Activated naive CD8-positive, alpha-beta T cell treated with anti-CD3 and anti-CD28 coated beads, Interleukin-2, amount 10 ng/mL, durations not matched to agents 7 days and 5 days (primary cell): ENCODE data around the gene FAM168B. TPM values are rescaled to one million over a fixed set of nuclear protein-coding genes. Genes with fewer than 3 reads are reported as not detected.

Experiments used
- ATAC-seq: fragments of 150-1000 bp; cut with Tn5 transposase; one replicate; pipeline ENCODE4 v1.10.0; 2021; ENCODE audit warnings: low read depth, moderate library complexity
- POLR2A ChIA-PET: fragments of 350-600 bp; sonication (Branson Sonifier 250); formaldehyde crosslinking; loops from one replicate; lab custom pipeline; 2021; ENCODE audit warnings: antibody characterized with exemption; lab: Charles Lee
- DNase-seq: peaks from one replicate; pipeline ENCODE4 v3.0.0; 2021
- H3K27ac Mint-ChIP-seq: one replicate; pipeline ENCODE4 v1.8.0; 2022; ENCODE audit warnings: mild to moderate bottlenecking, mixed read lengths
- H3K27me3 Mint-ChIP-seq: one replicate; pipeline ENCODE4 v1.8.0; 2022; ENCODE audit warnings: mild to moderate bottlenecking, moderate library complexity, mixed read lengths
- H3K36me3 Mint-ChIP-seq: one replicate; pipeline ENCODE4 v1.8.0; 2021; ENCODE audit warnings: mild to moderate bottlenecking, mixed read lengths
- H3K4me1 Mint-ChIP-seq: one replicate; pipeline ENCODE4 v1.8.0; 2021; ENCODE audit warnings: mixed read lengths
- H3K4me3 Mint-ChIP-seq: one replicate; pipeline ENCODE4 v1.8.0; 2022; ENCODE audit warnings: mild to moderate bottlenecking, moderate library complexity, mixed read lengths
- H3K9me3 Mint-ChIP-seq: one replicate; pipeline ENCODE4 v1.8.0; 2021; ENCODE audit warnings: mixed read lengths
- total RNA-seq, 2 experiments: library from RNA; stranded (reverse); gene quantifications; one replicate each; pipeline ENCODE4 v1.2.3, GENCODE V29; 2021

FAM168B gene
- total RNA-seq, 2 experiments from 2014 or later = 63.0 to 67.9 TPM

DNA sequence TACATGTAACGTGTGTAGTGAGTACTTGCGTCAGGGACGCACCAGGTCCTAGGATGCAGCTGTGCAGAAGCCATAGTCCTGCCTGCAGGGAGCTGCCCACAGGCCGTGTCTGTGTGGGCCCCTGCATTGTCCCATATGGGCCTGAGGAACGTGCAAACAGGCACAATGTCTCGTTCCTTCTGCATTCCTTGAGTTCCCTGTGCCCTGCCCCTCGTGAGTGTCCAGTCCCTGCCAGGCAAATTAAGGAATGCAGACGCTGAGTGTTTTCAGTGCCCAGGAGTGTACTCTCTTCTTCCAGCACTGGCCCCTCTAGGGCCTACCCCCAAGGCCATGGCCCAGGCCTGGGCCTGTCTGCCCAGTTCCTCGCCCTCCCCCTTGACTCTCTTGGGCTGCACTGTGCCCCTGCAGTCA is 61.8 kb downstream of the FAM168B start:
- POLR2A ChIA-PET = interaction anchor here (1.5 kb wide), 1 partner anchor 10 kb away, joined by 6 read pairs; no protein-coding TSS in a partner anchor
- Mint-ChIP-seq H3K9me3 (peaks cover 8% of the 10 kb centered on the region), H3K36me3 (no peaks in the 10 kb centered on the region), H3K4me3 (no peak overlapping the region), H3K4me1 (peaks cover 1% of the 10 kb centered on the region), H3K27me3 (peaks cover 46% of the 10 kb centered on the region), H3K27ac (no peak overlapping the region)
- DNase-seq = no peak
- ATAC-seq = no peak

DNA sequence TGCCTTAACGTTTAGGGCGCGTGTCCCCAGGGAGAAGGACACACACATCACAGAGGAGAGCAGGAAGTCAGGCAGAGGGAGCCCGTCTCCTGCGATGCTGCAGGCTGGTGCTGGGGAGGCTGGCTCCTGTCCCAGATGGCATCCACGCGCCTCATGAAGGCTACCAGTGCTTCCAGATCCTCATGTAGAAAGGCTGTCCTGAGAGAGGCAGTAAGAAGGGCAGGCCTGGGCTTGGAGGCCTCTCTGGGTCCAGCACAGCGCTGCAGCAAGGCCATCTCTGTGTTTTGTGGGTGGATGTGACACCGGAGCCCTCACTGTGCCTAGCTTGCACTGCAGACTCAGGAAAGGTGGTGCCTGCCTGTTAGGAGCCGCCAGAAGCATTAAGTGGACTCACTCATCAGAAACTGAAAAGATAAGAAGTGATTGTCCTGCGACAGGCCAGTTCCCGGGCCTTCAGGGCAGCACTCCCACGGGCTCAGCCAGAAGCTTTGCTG is 62.7 kb downstream of the FAM168B start:
- POLR2A ChIA-PET = no interaction called here
- Mint-ChIP-seq H3K36me3 (peaks cover under 1% of the 10 kb centered on the region), H3K4me3 (no peak overlapping the region), H3K9me3 (peaks cover 8% of the 10 kb centered on the region), H3K27ac (no peak overlapping the region), H3K27me3 (peaks cover 50% of the 10 kb centered on the region), H3K4me1 (peaks cover 1% of the 10 kb centered on the region)
- ATAC-seq = no peak
- DNase-seq = no peak

DNA sequence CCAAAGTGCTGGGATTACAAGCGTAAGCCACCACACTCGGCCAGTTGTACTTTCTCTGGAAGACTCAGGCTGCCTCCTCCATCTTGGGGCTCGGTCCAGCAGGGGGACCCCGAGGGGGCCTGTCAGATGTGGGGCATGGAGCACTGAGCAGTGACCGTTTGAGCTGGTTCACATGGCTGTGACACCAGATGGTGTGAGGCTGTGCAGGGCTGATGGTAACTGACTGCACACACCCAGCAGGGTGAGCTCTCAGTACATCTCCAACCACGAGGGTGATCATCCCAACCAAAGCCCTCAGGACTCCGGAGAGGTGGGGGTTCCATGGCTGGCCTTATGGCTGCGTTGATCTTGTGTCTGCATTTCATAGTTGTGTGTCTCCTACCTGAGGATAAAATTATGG is 63.4 kb downstream of the FAM168B start:
- H3K36me3 Mint-ChIP-seq = peaks cover 2% of the 10 kb centered on the region
- H3K4me1 Mint-ChIP-seq = peaks cover 1% of the 10 kb centered on the region
- POLR2A ChIA-PET = no interaction called here
- ATAC-seq = no peak
- H3K4me3 Mint-ChIP-seq = no peak overlapping the region
- no peak for DNase-seq
- no peak overlapping the region for H3K27ac Mint-ChIP-seq
- peaks cover 56% of the 10 kb centered on the region for H3K27me3 Mint-ChIP-seq
- H3K9me3 Mint-ChIP-seq = peaks cover 8% of the 10 kb centered on the region

DNA sequence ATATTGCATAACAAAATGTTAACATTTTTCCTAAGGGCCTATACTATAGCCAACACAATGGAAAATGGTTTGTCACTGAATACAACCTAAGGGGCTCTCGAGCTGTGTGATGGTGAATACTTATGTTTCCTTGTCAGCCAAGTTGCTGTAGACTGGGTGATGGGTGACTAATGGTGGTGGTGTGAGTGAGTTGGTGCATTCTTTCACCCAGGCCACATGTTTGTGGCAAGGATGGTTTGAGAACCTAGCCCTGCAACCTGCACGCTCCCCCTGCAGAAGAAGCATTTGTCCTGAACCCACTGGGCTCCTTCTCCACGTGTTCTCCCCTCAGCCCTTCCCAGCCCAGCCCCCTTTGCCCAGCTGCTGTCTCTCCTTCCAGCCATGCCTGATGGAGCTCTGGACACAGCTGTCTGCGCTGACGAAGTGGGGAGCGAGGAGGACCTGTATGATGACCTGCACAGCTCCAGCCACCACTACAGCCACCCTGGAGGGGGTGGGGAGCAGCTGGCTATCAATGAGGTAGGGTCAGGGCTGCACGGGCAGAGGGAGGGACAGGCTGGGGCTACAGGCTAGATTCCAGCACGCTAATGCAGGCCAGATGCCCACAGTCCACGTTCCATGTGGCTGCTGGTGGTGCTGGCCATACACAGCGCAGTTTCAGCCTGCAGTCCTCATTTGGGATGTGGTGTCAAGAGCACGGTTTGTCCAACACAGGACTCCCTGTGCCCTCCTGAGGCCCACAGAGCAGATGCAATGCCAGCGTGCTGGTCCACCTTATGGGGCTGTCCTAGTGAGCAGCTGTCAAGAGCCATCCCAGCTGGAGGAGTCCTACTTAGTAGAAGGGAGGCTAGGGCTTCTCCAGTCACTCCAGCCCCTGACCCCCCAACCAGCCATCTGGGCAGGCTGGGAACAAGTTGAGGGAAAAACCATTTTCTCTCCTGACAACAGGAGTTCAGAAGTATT is 65.4 kb downstream of the FAM168B start:
- Mint-ChIP-seq H3K27ac (no peak overlapping the region), H3K9me3 (peaks cover 8% of the 10 kb centered on the region)
- no peak for DNase-seq

DNA sequence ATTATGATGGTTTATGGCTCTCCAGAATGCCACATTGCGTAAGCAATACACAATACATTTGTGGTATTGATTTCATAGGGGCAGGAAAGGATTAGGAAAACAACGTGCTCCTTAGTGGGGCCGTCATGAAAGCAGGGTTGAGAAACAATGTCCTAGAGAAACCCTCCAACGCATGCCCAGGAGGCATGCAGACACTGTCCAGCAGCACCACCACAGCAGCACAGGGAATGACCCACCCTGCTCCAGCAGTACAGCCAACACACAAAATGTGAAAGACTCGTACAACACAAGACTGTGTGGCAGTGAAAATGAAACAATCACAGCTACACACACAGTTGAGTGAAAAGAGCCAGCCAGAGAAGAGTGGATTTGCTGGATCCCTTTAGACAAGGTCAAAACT is 66.3 kb downstream of the FAM168B start:
- no peaks in the 10 kb centered on the region for H3K4me1 Mint-ChIP-seq
- H3K9me3 Mint-ChIP-seq = peaks cover 9% of the 10 kb centered on the region
- POLR2A ChIA-PET = no interaction called here
- H3K36me3 Mint-ChIP-seq = peaks cover 2% of the 10 kb centered on the region
- H3K27me3 Mint-ChIP-seq = peaks cover 51% of the 10 kb centered on the region
- DNase-seq = no peak
- no peak overlapping the region for H3K27ac Mint-ChIP-seq
- H3K4me3 Mint-ChIP-seq = no peak overlapping the region
- ATAC-seq = no peak

More for the DNA sequence above, 65.4 kb downstream of the FAM168B start:
- POLR2A ChIA-PET = interaction anchor here (1.0 kb wide), 1 partner anchor 24 kb away, joined by 3 read pairs; no protein-coding TSS in a partner anchor
- no peak for ATAC-seq
- peaks cover 1% of the 10 kb centered on the region for H3K4me1 Mint-ChIP-seq
- H3K36me3 Mint-ChIP-seq = peaks cover 2% of the 10 kb centered on the region
- no peak overlapping the region for H3K4me3 Mint-ChIP-seq
- H3K27me3 Mint-ChIP-seq = peaks cover 50% of the 10 kb centered on the region

DNA sequence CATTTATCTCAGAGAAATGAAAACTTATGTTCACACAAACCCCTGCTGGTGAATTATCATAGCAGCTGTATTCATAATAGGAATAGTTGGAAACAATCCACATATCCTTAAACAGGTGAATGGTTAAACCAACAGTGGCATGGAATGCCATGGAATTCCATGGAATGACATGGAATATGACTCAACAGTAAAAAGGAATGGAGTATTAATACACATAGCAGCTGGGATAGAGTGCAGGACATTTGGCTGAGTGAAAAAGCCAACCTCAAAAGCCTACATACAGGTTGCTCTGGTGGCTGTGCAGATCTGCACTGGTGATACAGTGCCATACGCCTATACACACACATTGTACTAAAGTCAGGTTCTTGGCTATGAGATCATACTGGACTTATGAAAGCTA is 69.5 kb downstream of the FAM168B start:
- H3K27ac Mint-ChIP-seq = no peak overlapping the region
- H3K4me3 Mint-ChIP-seq = no peak overlapping the region
- peaks cover 12% of the 10 kb centered on the region for H3K9me3 Mint-ChIP-seq
- H3K4me1 Mint-ChIP-seq = no peaks in the 10 kb centered on the region
- peaks cover 3% of the 10 kb centered on the region for H3K36me3 Mint-ChIP-seq
- H3K27me3 Mint-ChIP-seq = peaks cover 58% of the 10 kb centered on the region
- ATAC-seq (no peak), DNase-seq (no peak)
- POLR2A ChIA-PET = no interaction called here

DNA sequence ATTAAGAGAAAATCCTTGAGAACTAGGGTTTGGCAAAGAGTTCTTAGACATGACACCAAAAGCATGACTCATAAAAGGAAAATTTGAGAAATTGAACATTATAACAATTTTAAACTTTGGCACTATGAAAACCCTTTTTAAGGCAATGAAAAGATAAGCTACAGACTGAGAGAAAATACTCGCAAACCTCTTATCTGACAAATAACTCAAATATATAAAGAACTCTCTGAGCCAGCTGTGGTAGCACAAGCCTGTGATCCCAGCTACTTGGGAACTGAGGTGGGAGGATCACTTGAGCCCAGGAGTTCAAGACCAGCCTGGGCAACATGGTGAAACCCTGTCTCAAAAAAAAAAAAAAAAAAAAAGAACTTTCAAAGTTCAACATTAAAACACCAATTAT is 70.5 kb downstream of the FAM168B start:
- Mint-ChIP-seq H3K27ac (no peak overlapping the region), H3K27me3 (peaks cover 65% of the 10 kb centered on the region)
- no peak for ATAC-seq

DNA sequence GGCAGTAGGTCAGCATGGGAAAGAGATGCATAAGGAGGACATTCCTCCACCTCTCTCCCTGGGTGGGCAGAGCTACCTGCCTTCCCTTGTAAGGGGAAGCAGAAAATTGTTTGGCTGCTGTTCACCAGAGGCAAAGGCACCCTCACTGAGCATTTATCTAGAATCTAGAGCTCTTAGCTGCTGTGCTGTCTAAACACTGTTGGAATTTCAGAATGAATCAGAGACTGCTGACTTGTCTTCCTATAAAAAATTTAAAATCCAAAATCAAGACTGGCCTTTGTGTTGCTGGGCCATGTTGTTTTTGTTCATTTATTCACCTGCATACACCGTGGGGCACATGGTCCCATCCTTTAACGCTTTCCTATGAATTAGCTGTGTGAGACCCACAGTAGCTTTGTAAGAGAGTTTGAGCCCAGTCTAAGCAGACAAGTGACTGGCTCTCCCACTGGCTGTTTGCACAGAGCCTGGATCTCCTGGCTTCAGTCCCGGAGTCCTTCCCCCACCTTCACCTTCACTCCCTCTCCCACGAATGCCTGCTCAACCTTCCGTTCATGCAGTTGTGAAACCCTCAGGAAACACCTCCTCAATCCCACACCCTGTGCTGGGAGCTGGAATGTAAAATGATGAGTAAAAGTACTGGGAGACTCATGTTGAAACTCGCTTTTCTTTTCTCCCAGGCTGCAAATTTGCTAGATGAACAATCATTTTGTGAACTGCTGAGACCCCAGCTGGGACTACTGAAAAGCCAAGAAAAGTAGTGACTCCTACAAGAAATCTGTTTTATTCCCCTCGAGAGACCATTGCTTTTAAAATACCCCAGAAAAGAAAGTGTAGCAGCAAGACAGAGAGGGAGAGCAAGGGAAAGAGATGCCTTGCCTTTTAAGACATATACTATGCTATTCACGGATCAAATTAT is 76.2 kb downstream of the FAM168B start:
- Mint-ChIP-seq H3K36me3 (peaks cover 1% of the 10 kb centered on the region), H3K27me3 (peaks cover 45% of the 10 kb centered on the region), H3K9me3 (peaks cover 4% of the 10 kb centered on the region), H3K4me1 (peaks cover 6% of the 10 kb centered on the region), H3K4me3 (no peak overlapping the region), H3K27ac (no peak overlapping the region)
- POLR2A ChIA-PET = interaction anchor here (1.4 kb wide), 1 partner anchor 21 kb away, joined by 3 read pairs; no protein-coding TSS in a partner anchor
- no peak for ATAC-seq
- DNase-seq = no peak

More for the DNA sequence above, 70.5 kb downstream of the FAM168B start:
- POLR2A ChIA-PET = interaction anchor here (0.9 kb wide), 1 partner anchor 13 kb away, joined by 4 read pairs; no protein-coding TSS in a partner anchor
- Mint-ChIP-seq H3K4me3 (no peak overlapping the region), H3K9me3 (peaks cover 10% of the 10 kb centered on the region), H3K36me3 (peaks cover 3% of the 10 kb centered on the region), H3K4me1 (no peaks in the 10 kb centered on the region)
- no peak for DNase-seq

DNA sequence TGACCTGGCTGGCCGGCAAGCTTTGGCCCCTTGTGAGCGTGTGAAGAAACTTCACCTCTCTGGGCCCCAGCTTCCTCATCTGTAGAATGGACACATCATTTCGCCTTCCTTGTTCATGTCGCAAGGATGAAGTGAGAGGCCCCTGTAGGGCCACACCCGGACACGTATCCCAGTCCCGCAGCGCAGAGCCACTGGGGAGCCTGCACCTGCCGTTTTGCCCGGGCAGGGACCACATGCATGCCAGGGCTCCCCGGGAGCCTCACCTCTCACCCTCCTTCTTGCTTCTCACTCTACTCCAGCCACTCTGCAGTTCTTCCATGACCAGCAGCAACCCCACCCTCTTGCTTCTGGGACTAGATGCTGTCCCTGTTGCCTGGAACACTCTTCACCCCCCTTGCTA is 77.5 kb downstream of the FAM168B start:
- Mint-ChIP-seq H3K27me3 (peaks cover 37% of the 10 kb centered on the region), H3K4me3 (no peak overlapping the region), H3K9me3 (no peaks in the 10 kb centered on the region), H3K4me1 (peaks cover 19% of the 10 kb centered on the region), H3K36me3 (no peaks in the 10 kb centered on the region), H3K27ac (no peak overlapping the region)
- ATAC-seq (no peak), DNase-seq (no peak)
- POLR2A ChIA-PET = no interaction called here

DNA sequence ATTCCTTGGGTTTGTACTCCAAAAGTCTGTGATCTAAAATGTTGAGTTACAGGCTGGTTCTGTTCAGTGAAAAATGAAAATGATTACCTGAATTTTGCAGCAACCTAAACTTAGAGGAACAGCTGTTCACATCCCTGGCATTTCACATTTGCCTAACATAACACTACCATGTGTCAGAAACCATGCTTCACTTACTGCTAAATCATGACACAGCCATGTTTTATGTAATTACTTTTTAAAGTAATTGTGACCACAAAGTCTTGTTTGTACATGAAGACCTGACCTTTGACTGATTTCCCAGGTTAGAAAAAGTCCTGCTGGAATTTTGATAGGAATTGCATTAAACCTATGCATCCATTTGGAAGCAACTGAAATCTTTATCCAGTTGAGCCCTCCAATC is 79.1 kb downstream of the FAM168B start:
- no peak overlapping the region for H3K4me3 Mint-ChIP-seq
- peaks cover 2% of the 10 kb centered on the region for H3K36me3 Mint-ChIP-seq
- H3K9me3 Mint-ChIP-seq = no peaks in the 10 kb centered on the region
- POLR2A ChIA-PET = no interaction called here
- ATAC-seq = no peak
- peaks cover 34% of the 10 kb centered on the region for H3K4me1 Mint-ChIP-seq
- DNase-seq = no peak
- peaks cover 31% of the 10 kb centered on the region for H3K27me3 Mint-ChIP-seq
- no peak overlapping the region for H3K27ac Mint-ChIP-seq

DNA sequence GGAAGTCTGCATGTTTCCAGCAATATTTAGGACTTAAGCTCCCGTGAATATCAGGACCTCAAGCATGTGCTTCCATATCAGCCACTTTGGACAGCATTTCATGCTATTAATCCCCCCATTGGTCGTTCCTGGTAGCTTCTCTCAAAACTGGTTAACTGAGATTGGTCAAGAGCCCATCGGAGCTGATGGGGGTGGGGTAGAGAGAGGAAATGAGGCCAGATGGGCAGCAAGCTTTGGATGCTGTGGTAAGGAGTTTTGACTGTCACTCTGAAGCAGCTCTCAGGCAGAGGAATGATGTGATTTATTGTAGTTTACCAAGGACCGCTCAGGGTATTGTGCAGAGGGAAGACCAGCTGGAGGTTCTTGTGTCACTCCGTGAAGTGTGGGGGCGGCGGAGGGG is 81.8 kb downstream of the FAM168B start:
- no peaks in the 10 kb centered on the region for H3K9me3 Mint-ChIP-seq
- H3K36me3 Mint-ChIP-seq = peaks cover 2% of the 10 kb centered on the region
- peaks cover 11% of the 10 kb centered on the region for H3K27me3 Mint-ChIP-seq
- peak overlapping the region; percentile 96 for H3K27ac Mint-ChIP-seq
- POLR2A ChIA-PET = interaction anchor here (1.4 to 4.0 kb wide), 2 partner anchors 29 to 81 kb away, joined by 3 to 28 read pairs; no protein-coding TSS in a partner anchor
- H3K4me1 Mint-ChIP-seq = peaks cover 38% of the 10 kb centered on the region
- H3K4me3 Mint-ChIP-seq = no peak overlapping the region
- no peak for DNase-seq
- ATAC-seq = no peak

DNA sequence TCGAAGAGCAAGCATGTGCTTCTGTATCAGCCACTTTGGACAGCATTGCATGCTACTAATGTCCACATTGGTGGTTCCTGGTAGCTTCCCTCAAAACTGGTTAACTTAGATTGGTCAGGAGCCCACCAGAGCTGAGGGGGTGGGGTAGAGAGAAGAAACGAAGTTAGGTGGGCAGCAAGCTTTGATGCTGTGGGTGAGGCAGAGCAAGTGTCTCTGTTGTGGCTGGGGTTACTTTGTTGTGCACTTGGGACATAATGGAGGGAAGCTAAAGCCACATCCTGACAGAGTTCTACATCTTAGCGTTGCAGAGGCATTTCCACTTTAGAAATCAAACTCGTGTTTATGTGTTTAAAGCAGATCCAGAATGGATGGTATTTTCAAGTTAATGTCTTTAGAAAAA is 82.7 kb downstream of the FAM168B start:
- Mint-ChIP-seq H3K4me3 (peak overlapping the region; percentile 75), H3K4me1 (peaks cover 35% of the 10 kb centered on the region), H3K9me3 (no peaks in the 10 kb centered on the region), H3K27me3 (peaks cover 5% of the 10 kb centered on the region), H3K27ac (peak overlapping the region; percentile 96), H3K36me3 (peaks cover 2% of the 10 kb centered on the region)
- ATAC-seq = peak; percentile 93
- peak; percentile 61 for DNase-seq
- POLR2A ChIA-PET = interaction anchor here (0.9 to 4.0 kb wide), 5 partner anchors 13 to 82 kb away, joined by 3 to 28 read pairs (median 3); no protein-coding TSS in a partner anchor
